IPS DF 4.7 (cell line): ENCODE measurements around the gene RAB31.
"Not testable (repeated sequence)": the region's sequence is repeated elsewhere in the genome, so short reads cannot be mapped to it uniquely, and the experiment has no call there.

ENCODE experiments used
- DNase-seq: peaks from one replicate; pipeline ENCODE4 v3.0.0-alpha.2; 2013; ENCODE audit warnings: low spot score; ENCODE audit errors: extremely low read depth

The RAB31 gene

GRCh38 chr18:9835825-9836224 is 127.7 kb downstream of the RAB31 start:
- no peak for DNase-seq

- DNase-seq = peak; percentile 38
Measured at GRCh38 chr18:9838144-9838877, 130.2 kb downstream of the RAB31 start.

- DNase-seq = no peak
Measured at GRCh38 chr18:9839211-9839610, 131.1 kb downstream of the RAB31 start.

GRCh38 chr18:9839853-9840252 is 131.8 kb downstream of the RAB31 start:
- DNase-seq = no peak

- no peak for DNase-seq
Measured at GRCh38 chr18:9841752-9842151, 133.7 kb downstream of the RAB31 start.

GRCh38 chr18:9842448-9842847 is 134.3 kb downstream of the RAB31 start:
- DNase-seq = no peak

- DNase-seq = no peak
Measured at GRCh38 chr18:9845256-9845655, 137.2 kb downstream of the RAB31 start.

GRCh38 chr18:9846162-9846925 is 138.2 kb downstream of the RAB31 start:
- DNase-seq = no peak

GRCh38 chr18:9848170-9848879 is 140.2 kb downstream of the RAB31 start:
- no peak for DNase-seq

GRCh38 chr18:9849407-9850283 is 141.5 kb downstream of the RAB31 start:
- DNase-seq = no peak

- DNase-seq = no peak
Measured at GRCh38 chr18:9850309-9850708, 142.2 kb downstream of the RAB31 start.

GRCh38 chr18:9851511-9851910 is 143.4 kb downstream of the RAB31 start:
- DNase-seq = no peak

- DNase-seq = no peak
Measured at GRCh38 chr18:9852266-9853081, 144.4 kb downstream of the RAB31 start.

- no peak for DNase-seq
Measured at GRCh38 chr18:9854801-9855676, 146.9 kb downstream of the RAB31 start.

- DNase-seq = no peak
Measured at GRCh38 chr18:9855681-9856080, 147.6 kb downstream of the RAB31 start.

GRCh38 chr18:9856092-9856491 is 148.0 kb downstream of the RAB31 start:
- no peak for DNase-seq

GRCh38 chr18:9857479-9857998 is 149.4 kb downstream of the RAB31 start:
- not testable (repeated sequence) for DNase-seq

GRCh38 chr18:9858642-9859041 is 150.5 kb downstream of the RAB31 start:
- no peak for DNase-seq

GRCh38 chr18:9859232-9859631 is 151.1 kb downstream of the RAB31 start:
- no peak for DNase-seq
